Neural progenitor cell (in vitro differentiated cells): Measurements from ENCODE around the gene GNL1. TPM values are rescaled to one million over a fixed set of nuclear protein-coding genes. Genes with fewer than 3 reads are reported as not detected.

Experiments
- DNase-seq: peaks from one replicate; pipeline ENCODE4 v3.0.0-alpha.2; 2016; ENCODE audit warnings: low spot score
- H2AFZ ChIP-seq: fragments of 200-600 bp; sonication (generic); replicated peaks from 2 replicates; pipeline ENCODE4 v1.6.1; 2016; ENCODE audit warnings: antibody characterized with exemption
- H3F3A ChIP-seq: fragments of 200-600 bp; sonication (generic); 2 replicates; pipeline ENCODE4 v1.6.1; 2016; ENCODE audit warnings: antibody characterized with exemption, low read depth
- H3K27ac ChIP-seq: fragments of 200-600 bp; sonication (generic); 2 replicates; pipeline ENCODE4 v1.5.1; 2016; ENCODE audit warnings: mild to moderate bottlenecking
- H3K27me3 ChIP-seq: fragments of 200-600 bp; sonication (generic); 2 replicates; pipeline ENCODE4 v1.6.1; 2016; ENCODE audit warnings: mild to moderate bottlenecking, moderate library complexity
- H3K36me3 ChIP-seq: fragments of 200-600 bp; sonication (generic); 2 replicates; pipeline ENCODE4 v1.5.1; 2016
- H3K4me1 ChIP-seq: fragments of 200-600 bp; sonication (generic); 2 replicates; pipeline ENCODE4 v1.6.1; 2016; ENCODE audit warnings: mixed run types
- H3K4me2 ChIP-seq: fragments of 200-600 bp; sonication (generic); 2 replicates; pipeline ENCODE4 v1.6.1; 2016
- H3K4me3 ChIP-seq: fragments of 200-600 bp; sonication (generic); 2 replicates; pipeline ENCODE4 v1.5.1; 2016
- H3K79me2 ChIP-seq: fragments of 200-600 bp; sonication (generic); 2 replicates; pipeline ENCODE4 v1.6.1; 2016; ENCODE audit warnings: low read depth
- H3K9ac ChIP-seq: fragments of 200-600 bp; sonication (generic); 2 replicates; pipeline ENCODE4 v1.6.1; 2016
- H3K9me3 ChIP-seq: fragments of 200-600 bp; sonication (generic); 2 replicates; pipeline ENCODE4 v1.5.1; 2016; ENCODE audit warnings: low read depth
- H4K20me1 ChIP-seq: fragments of 200-600 bp; sonication (generic); 2 replicates; pipeline ENCODE4 v1.6.1; 2016; ENCODE audit warnings: low read depth
- H3K27ac Mint-ChIP-seq: 3 replicates; pipeline ENCODE4 v1.8.0; 2021; ENCODE audit warnings: mixed read lengths
- H3K27me3 Mint-ChIP-seq: 2 replicates; pipeline ENCODE4 v1.8.0; 2022; ENCODE audit warnings: low read depth, mild to moderate bottlenecking, inconsistent platforms, moderate library complexity, mixed read lengths; ENCODE audit not compliant: insufficient read depth
- H3K36me3 Mint-ChIP-seq: 3 replicates; pipeline ENCODE4 v1.8.0; 2021; ENCODE audit warnings: mixed read lengths
- H3K4me1 Mint-ChIP-seq: 3 replicates; pipeline ENCODE4 v1.8.0; 2021; ENCODE audit warnings: mixed read lengths
- H3K4me3 Mint-ChIP-seq: 3 replicates; pipeline ENCODE4 v1.8.0; 2021; ENCODE audit warnings: mild to moderate bottlenecking, moderate library complexity, mixed read lengths
- H3K9me3 Mint-ChIP-seq: 3 replicates; pipeline ENCODE4 v1.8.0; 2020; ENCODE audit warnings: mixed read lengths
- CTCF ChIP-seq: fragments of 200-600 bp; sonication (generic); IDR thresholded peaks from 2 replicates; pipeline ENCODE4 v1.5.1; 2017; ENCODE audit warnings: antibody characterized with exemption, mild to moderate bottlenecking
- EZH2 ChIP-seq: fragments of 200-600 bp; sonication (generic); IDR thresholded peaks from 2 replicates; pipeline ENCODE4 v1.6.1; 2017; ENCODE audit warnings: antibody characterized with exemption, mild to moderate bottlenecking, moderate library complexity
- EZH2phosphoT487 ChIP-seq: fragments of 200-600 bp; sonication (generic); IDR thresholded peaks from 2 replicates; pipeline ENCODE4 v1.6.1; 2017; ENCODE audit warnings: antibody characterized with exemption
- total RNA-seq: library from RNA; depleted of rRNA; stranded (reverse); fragments of >200 nt; gene quantifications from 2 replicates; pipeline ENCODE4 v1.2.3, GENCODE V29; 2015; ENCODE audit warnings: low replicate concordance

GNL1 gene
- total RNA-seq, result 23.7 and 34.7 TPM in 2 replicates

DNA sequence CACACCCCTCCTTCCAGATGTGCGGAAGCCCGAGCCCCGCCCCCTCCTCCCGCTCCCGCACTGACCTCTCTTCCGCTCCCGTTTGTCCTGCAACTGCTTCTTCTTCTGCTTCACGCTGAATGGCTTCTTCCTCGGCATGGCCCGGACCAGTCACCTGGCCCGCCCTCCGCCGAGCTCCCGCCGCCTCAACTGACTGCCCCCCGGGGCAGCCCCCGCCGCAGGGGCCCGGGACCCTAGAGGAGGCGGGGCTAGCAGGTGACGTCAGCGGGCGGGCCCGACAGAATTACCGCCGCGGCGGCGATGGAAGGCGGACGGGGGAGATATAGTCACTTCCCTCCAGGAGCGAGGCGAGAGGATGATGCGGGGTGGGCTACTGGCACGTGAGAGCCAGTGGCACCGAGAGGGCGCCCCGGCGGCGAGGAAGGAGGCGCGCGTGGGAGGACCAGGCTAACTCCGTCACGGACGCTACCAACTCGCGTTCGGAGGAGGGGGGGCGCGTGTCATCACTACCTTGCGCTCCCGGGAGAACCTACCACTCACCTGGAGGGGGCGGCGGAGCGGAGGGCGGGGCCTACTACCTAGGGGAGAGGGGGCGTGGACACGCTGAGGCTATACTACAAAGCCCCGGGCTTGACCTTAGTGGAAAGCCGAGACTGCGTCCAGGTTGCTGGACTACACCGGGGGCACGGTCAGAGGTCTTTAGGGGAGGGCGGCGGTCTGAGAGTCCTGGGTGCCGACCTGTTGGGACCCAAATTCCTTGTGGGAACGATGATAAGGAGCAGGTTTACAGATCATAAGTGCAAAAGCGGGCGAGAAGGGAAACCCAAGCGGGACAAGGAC lies at the start of gene GNL1:
Gene GNL1 (minus strand): TSS at position 424 of the 840 bp plus-strand sequence. CDS start 286 bp downstream, at position 138.
- no peaks in the 10 kb centered on the region for H3K9me3 Mint-ChIP-seq
- H3K27me3 Mint-ChIP-seq, result peaks cover 3% of the 10 kb centered on the region
- peak within 1 kb of the TSS; percentile 98 for H2AFZ ChIP-seq
- peaks cover 22% of the 10 kb centered on the region for H3K36me3 Mint-ChIP-seq
- peaks cover 46% of the 10 kb centered on the region for H3K79me2 ChIP-seq
- peaks cover 23% of the 10 kb centered on the region for H3K4me1 Mint-ChIP-seq
- H3K4me3 ChIP-seq, result peak within 1 kb of the TSS; percentile 87
- H3F3A ChIP-seq, result peaks cover 26% of the 10 kb centered on the region
- peaks cover 16% of the 10 kb centered on the region for H4K20me1 ChIP-seq
- peak; percentile 13 for TF ChIP-seq CTCF
- TF ChIP-seq EZH2, result peak; percentile 17
- TF ChIP-seq EZH2phosphoT487, result no peak
- no peaks in the 10 kb centered on the region for H3K9me3 ChIP-seq
- no peaks in the 10 kb centered on the region for H3K27me3 ChIP-seq
- peak within 1 kb of the TSS; percentile 58 for H3K9ac ChIP-seq
- DNase-seq, result peak; percentile 93
- peaks cover 6% of the 10 kb centered on the region for H3K4me1 ChIP-seq
- H3K4me2 ChIP-seq, result peak within 1 kb of the TSS; percentile 84
- H3K4me3 Mint-ChIP-seq, result peak within 1 kb of the TSS; percentile 99
- H3K27ac ChIP-seq, result peak within 1 kb of the TSS; percentile 85
- H3K36me3 ChIP-seq, result peaks cover 6% of the 10 kb centered on the region
- H3K27ac Mint-ChIP-seq, result peak within 1 kb of the TSS; percentile 100

DNA sequence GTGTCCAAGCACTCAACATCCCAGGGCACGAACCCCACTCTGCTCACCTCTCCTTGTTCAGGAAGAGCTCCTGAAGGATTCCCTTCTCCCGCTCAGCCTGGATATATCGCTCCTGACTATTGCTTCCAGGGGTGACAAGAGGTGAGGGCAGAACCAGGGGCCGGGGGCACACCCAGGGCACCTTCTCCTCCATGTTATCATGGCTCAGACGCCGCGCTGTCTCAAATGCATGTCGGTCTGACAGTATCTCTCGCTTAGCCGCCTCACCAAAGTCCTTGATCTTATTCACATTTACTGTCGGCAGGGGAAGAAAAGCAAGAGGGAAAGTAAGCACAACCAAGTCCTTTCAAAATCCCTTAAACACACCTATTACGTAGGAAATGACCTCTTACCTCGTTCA lies 47.7 kb upstream of the GNL1 start:
- no peak for DNase-seq
- H3K9ac ChIP-seq, result no peak overlapping the region
- peaks cover 44% of the 10 kb centered on the region for H4K20me1 ChIP-seq
- H3K9me3 ChIP-seq, result no peaks in the 10 kb centered on the region
- H3F3A ChIP-seq, result peaks cover 68% of the 10 kb centered on the region
- Mint-ChIP-seq H3K9me3 (no peaks in the 10 kb centered on the region), H3K4me3 (no peak overlapping the region), H3K4me1 (no peaks in the 10 kb centered on the region), H3K27me3 (peaks cover 5% of the 10 kb centered on the region), H3K36me3 (peaks cover 55% of the 10 kb centered on the region), H3K27ac (no peak overlapping the region)
- no peaks in the 10 kb centered on the region for H3K27me3 ChIP-seq
- H3K27ac ChIP-seq, result no peak overlapping the region
- no peaks in the 10 kb centered on the region for H3K4me1 ChIP-seq
- H2AFZ ChIP-seq, result no peak overlapping the region
- H3K4me2 ChIP-seq, result no peak overlapping the region
- no peak for TF ChIP-seq CTCF
- H3K36me3 ChIP-seq, result peaks cover 18% of the 10 kb centered on the region
- peaks cover 7% of the 10 kb centered on the region for H3K79me2 ChIP-seq
- H3K4me3 ChIP-seq, result no peak overlapping the region

DNA sequence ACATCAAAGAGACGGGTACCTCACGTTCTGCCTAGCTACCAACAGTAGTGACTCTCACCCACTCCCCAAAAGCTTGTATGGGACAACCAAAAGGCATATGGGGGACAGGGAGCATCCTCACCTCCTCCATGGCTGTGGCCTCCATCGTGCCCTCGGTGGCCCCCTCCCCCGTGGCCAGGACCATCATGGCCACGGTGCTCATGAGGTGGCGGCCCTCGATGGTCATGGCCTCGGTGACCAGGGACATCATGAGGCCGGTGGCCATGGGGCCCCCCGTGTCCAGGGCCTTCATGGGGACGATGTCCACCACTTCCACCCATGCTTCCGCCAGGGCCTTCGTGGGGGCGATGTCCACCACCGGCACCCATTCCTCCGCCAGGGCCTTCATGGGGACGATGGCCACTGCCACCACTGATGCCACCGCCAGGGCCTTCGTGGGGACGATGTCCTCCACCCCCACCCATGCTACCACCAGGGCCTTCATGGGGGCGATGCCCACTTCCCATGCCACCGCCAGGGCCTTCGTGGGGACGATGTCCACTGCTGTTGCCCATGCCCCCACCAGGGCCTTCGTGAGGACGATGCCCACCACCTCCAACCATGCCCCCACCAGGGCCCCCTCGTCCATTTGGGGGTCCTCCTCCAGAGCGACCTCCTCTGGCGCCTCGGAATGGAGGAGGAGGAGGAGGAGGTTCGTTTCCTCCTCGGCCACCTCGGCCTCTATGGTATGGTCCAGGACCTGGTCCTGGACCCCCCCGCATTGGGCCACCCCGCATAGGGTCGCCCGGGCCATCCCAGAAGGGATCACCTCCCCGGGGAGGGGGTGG lies 45.7 kb upstream of the GNL1 start:
- H3K4me1 ChIP-seq, result no peaks in the 10 kb centered on the region
- peaks cover 4% of the 10 kb centered on the region for H3K27me3 Mint-ChIP-seq
- H2AFZ ChIP-seq, result no peak overlapping the region
- H3K4me2 ChIP-seq, result no peak overlapping the region
- H4K20me1 ChIP-seq, result peaks cover 32% of the 10 kb centered on the region
- H3K36me3 ChIP-seq, result peaks cover 12% of the 10 kb centered on the region
- no peak for TF ChIP-seq EZH2phosphoT487
- TF ChIP-seq CTCF, result no peak
- TF ChIP-seq EZH2, result no peak
- no peak overlapping the region for H3K27ac Mint-ChIP-seq
- peaks cover 6% of the 10 kb centered on the region for H3K4me1 Mint-ChIP-seq
- no peak for DNase-seq
- no peaks in the 10 kb centered on the region for H3K9me3 Mint-ChIP-seq
- H3K36me3 Mint-ChIP-seq, result peaks cover 48% of the 10 kb centered on the region
- no peaks in the 10 kb centered on the region for H3K27me3 ChIP-seq
- H3K9me3 ChIP-seq, result no peaks in the 10 kb centered on the region
- H3K27ac ChIP-seq, result no peak overlapping the region
- H3K4me3 Mint-ChIP-seq, result no peak overlapping the region
- no peak overlapping the region for H3K4me3 ChIP-seq
- no peaks in the 10 kb centered on the region for H3K79me2 ChIP-seq
- H3K9ac ChIP-seq, result no peak overlapping the region
- H3F3A ChIP-seq, result peaks cover 77% of the 10 kb centered on the region
